Stimulated activated CD8-positive, alpha-beta memory T cell treated with anti-CD3 and anti-CD28 coated beads, Interleukin-15, amount 100 ng/mL, for 1 hour (primary cell): ENCODE data around the gene THAP9.
"Not testable (repeated sequence)": the region's sequence is repeated elsewhere in the genome, so short reads cannot be mapped to it uniquely, and the experiment has no call there.

ENCODE experiments used
- DNase-seq: peaks from one replicate; pipeline ENCODE4 v3.0.0-alpha.2; 2020; ENCODE audit warnings: low read depth

THAP9 gene

GRCh38 chr4:82893942-82894341 lies 6.6 kb upstream of the THAP9 start:
- DNase-seq: no peak

GRCh38 chr4:82896755-82897154 lies 3.8 kb upstream of the THAP9 start:
- no peak for DNase-seq

- DNase-seq: no peak
Observed at GRCh38 chr4:82898322-82899243, 2.0 kb upstream of the THAP9 start.

- DNase-seq: no peak
Observed at GRCh38 chr4:82899374-82900065, 1.0 kb upstream of the THAP9 start.

GRCh38 chr4:82900066-82900410 lies 497 bp upstream of the THAP9 start:
- no peak for DNase-seq

GRCh38 chr4:82901183-82901718 lies 716 bp downstream of the THAP9 start:
- no peak for DNase-seq

GRCh38 chr4:82903737-82904136 lies 3.2 kb downstream of the THAP9 start:
- DNase-seq: no peak

- DNase-seq: no peak
Observed at GRCh38 chr4:82905205-82905604, 4.7 kb downstream of the THAP9 start.

- DNase-seq: no peak
Observed at GRCh38 chr4:82906469-82906868, 5.9 kb downstream of the THAP9 start.

- no peak for DNase-seq
Observed at GRCh38 chr4:82909326-82909725, 8.8 kb downstream of the THAP9 start.

GRCh38 chr4:82913305-82913704 lies 12.8 kb downstream of the THAP9 start:
- no peak for DNase-seq

GRCh38 chr4:82913968-82914367 lies 13.4 kb downstream of the THAP9 start:
- not testable (repeated sequence) for DNase-seq

- no peak for DNase-seq
Observed at GRCh38 chr4:82918091-82918490, 17.6 kb downstream of the THAP9 start.

GRCh38 chr4:82919386-82919785 lies 18.9 kb downstream of the THAP9 start:
- DNase-seq: no peak

- DNase-seq: no peak
Observed at GRCh38 chr4:82921795-82922194, 21.3 kb downstream of the THAP9 start.

GRCh38 chr4:82930848-82931755 lies 30.6 kb downstream of the THAP9 start:
- no peak for DNase-seq

GRCh38 chr4:82934441-82934840 lies 33.9 kb downstream of the THAP9 start:
- no peak for DNase-seq

- DNase-seq: no peak
Observed at GRCh38 chr4:82939414-82939813, 38.9 kb downstream of the THAP9 start.

GRCh38 chr4:82947498-82947897 lies 47.0 kb downstream of the THAP9 start:
- DNase-seq: no peak

- no peak for DNase-seq
Observed at GRCh38 chr4:82948647-82949204, 48.2 kb downstream of the THAP9 start.

- DNase-seq: no peak
Observed at GRCh38 chr4:82951196-82951595, 50.7 kb downstream of the THAP9 start.

- DNase-seq: no peak
Observed at GRCh38 chr4:82954212-82954611, 53.7 kb downstream of the THAP9 start.
